LoVo (cell line): ENCODE data around the gene XCL2.
"Not testable (repeated sequence)": the region's sequence is repeated elsewhere in the genome, so short reads cannot be mapped to it uniquely, and the experiment has no call there.

Experiments
- DNase-seq: peaks from one replicate; pipeline ENCODE4 v3.0.0-alpha.2; 2016; ENCODE audit warnings: low spot score

Gene XCL2

DNA sequence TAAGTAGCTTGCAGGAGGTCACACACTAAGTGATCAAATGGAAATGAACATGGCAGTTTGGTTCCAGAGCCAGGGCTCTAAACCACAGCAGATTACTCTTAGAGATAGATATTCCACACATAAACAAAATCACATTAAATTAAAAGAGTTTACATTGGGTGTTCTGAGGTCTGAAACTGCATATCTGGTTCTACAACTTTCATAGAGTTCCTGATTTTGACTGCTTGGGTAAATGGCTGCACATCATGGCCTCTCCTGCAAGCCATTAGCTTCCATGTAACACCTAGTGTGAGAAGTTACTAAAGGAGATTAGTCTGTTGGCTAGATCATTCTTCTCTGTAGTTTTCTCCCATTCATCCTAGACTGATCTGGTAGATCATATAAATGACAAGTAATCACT, 12.8 kb upstream of the XCL2 start:
- no peak for DNase-seq

DNA sequence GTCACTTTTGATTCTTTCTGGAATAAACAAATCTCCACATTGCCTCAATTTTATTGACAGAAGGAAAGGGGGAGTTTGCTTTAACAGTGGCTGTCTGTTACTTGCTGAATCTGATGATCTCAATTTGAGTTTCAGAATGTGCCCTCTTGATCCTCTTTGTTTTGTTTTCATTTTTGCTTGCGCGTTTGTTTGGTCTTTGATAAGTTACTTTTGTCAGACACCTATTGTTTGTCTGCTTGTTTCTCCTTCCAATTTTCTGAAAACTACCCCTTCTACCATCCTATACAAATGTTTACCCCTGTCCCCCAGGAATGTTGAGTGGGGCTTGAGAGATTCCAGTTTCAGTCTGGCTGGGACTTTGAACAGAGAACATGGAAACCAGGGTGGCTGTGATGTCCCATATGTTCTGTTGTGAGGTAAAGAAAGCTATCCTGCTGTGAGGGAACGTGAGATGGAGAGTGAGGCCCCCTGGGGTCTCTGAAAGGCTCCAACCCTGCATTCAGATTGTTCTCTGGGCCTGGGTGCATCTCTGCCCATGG, 11.8 kb upstream of the XCL2 start:
- no peak for DNase-seq

GRCh38 chr1:168554603-168555483, 11.0 kb upstream of the XCL2 start:
- DNase-seq, result no peak

DNA sequence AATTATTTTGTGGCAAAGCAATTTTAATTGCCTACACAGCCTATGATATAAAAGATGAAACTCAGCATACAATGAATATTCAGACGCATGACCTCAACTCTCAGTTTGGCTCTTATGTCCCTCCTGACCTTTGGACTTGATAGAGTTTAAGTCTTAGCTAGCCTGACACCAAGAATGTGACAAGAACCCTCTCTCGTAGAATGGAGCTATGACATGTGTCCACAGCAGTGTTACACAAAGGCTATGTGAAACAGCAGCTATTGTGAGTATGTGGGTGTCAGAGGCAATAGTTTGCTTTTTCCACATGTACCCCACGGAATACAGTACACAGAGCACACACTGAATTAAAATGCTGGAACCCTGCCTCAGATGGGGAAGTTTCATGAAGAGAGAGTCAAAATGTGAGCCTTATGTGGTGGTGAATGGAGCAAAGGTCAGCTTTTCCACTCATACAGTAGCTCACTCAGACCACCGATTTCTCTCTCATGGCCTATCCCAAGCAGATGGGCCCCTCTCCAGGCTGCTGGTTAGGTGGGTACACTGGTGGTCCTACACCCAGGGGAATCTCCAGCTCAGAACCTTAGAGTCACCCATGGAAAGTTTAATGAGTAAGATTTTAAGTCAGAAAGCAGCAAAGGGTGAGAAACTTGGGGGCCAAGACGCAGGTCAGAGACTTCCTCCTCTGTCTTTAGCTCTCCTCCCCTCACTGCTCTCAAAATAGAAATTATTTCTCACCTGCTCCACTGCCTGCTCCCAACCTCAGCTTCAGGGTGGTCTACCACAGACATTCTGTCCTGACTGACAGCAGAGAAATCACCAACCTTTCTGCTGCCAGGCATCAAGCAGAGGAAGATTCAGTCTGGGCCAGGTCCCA, 10.1 kb upstream of the XCL2 start:
- DNase-seq, result no peak

GRCh38 chr1:168552961-168553360, 9.2 kb upstream of the XCL2 start:
- DNase-seq, result no peak

- DNase-seq, result no peak
Measured at GRCh38 chr1:168551688-168552087, 7.9 kb upstream of the XCL2 start.

GRCh38 chr1:168550971-168551370, 7.2 kb upstream of the XCL2 start:
- DNase-seq, result no peak

DNA sequence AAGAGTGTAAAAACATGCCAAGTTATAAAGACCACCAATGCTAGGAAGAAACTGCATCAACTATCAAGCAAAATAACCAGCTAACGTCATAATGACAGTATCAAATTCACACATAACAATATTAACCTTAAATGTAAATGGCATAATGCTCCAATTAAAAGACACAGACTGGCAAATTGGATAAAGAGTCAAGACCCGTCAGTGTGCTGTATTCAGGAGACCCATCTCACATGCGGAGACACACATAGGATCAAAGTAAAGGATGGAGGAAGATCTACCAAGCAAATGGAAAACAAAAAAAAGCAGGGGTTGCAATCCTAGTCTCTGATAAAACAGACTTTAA, 2.7 kb upstream of the XCL2 start:
- not testable (repeated sequence) for DNase-seq

DNA sequence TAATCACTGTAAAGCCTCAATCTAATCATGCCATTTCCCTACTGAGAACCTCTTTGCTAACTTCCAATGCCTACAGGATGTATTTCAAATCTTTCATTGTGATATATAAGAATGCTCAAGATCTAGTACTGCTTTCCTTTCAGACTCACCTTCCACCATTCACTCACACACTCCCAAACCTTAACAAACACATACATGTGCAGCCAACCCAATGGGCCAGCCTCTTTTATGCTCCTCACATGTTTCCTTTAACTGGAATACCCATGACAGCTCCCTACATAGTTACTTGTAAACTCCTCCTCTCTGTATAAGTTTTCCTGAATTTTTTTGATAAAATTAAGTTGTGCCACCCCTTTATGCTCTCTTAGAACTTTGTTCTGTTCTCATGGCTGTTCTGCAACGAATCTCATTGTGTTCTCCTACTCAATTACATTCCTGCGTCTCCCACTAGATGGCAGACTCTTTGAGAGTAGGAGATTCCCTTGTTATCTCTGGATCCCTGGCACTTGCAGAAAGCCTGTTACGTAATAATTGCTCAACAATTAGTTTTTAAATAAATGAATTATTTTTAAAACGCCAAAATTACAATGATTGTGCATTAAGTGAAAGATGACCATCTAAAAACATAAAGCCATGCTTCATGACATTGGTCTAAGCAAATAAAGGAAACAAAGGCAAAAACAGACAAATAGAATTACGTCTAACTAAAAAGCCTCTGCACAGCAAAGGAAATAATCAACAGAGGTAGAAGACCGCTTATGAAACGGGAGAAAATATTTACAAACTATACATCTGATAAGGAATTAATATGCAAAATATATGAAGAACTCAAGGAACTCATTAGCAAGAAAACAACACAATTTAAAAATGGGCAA, 2.1 kb upstream of the XCL2 start:
- not testable (repeated sequence) for DNase-seq

GRCh38 chr1:168542978-168543377, 819 bp downstream of the XCL2 start:
- DNase-seq, result not testable (repeated sequence)

DNA sequence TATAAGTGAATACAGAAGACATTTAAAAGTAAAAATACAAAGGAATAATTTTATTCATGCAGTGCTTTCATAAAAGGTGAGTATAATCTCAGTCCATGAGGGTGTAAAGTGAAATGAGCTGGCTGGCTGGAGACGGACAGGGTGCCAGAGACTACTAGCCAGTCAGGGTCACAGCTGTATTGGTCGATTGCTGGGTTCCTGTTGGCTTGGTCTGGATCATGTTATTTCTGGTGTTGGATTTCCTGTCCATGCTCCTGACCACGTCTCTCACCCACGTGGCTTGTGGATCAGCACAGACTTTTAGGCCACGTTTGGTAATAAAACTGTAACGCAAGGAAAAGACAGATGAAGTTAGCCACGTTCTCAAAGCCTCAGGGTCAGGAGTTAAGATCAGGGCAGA, 3.0 kb downstream of the XCL2 start:
- not testable (repeated sequence) for DNase-seq

DNA sequence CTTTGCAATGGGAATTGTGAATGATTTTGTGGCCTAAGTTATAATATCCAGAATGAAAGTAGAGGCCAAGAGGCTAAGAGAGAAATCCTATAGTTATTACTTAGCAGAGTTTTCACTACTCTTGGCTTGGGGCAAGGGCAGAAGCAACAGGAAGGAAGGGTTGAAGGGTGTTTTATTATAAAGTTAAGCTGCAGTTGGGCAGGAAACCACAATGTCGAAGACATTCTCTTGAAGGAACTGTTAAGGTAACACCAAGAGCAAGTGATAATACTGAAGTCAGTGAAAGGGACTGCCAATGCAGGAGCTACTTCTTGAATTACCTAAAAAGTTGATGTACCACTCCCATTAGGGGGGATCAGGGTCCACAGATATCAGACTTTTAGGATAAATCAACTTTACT, 8.3 kb downstream of the XCL2 start:
- DNase-seq, result no peak

- no peak for DNase-seq
Measured at GRCh38 chr1:168531615-168532345, 12.0 kb downstream of the XCL2 start.

DNA sequence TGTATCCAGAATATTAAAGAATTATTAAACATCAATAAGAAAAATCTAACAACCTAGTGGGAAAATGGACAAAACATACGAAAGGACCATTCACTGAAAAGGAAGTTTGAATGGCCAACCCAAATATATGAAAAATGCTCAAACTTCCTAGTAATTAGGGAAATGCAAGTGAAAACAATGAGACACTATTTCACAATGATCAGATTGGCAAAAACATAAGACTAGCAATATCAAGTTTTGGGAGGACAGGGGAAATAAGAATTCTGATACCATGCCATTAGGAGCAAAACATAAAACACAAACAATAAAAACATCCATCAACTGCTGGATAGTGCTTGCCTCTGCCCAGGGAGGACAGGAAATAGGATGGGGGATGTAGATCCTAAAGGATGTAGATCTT, 14.3 kb downstream of the XCL2 start:
- no peak for DNase-seq

DNA sequence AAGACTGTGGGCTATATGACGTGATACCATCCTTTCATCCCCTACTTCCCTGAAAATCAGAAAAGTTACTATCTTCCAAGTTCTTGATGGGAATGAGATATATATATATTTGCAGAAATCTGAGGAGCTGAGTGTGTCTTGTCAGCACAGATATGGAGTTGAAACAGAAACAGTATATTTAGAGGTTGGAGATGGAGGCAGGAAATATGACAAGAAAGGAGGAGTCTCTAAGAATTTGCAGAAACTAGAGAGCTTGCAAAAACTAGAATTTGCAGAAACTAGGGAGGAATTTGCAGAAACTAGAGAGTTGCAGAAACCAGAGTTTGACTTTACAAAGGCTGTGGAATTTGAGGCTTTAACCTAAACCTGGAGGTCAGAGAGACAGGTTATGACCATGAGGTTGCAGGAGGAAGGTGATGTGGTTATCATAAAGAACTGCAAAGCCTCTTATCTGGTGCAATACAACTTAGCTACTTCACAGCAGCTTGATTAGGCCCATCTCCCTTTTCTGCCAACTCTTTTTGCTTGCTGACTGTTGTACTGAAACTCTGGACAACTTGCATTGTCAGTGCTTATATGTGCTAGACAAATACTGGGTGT, 22.3 kb downstream of the XCL2 start:
- no peak for DNase-seq

DNA sequence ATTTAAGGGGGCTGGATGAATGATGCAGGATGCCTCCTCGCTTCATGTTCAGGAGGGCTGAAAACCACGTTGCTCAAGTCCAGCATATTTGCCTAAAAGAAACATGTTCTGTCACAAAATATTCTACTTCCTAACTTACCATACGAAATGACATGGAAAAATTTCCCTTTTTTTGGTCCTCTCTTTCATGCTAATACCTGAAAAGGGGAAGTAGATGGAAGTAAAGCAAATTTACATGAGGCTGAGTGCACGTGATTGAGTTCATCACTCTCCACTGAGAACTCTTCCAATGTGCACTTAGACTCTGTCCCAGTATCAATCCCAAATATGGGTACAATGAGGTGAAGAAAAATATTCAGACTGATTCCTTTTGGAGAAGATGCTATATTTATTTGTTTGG, 23.0 kb downstream of the XCL2 start:
- DNase-seq, result no peak

- no peak for DNase-seq
Measured at GRCh38 chr1:168520052-168520751, 23.6 kb downstream of the XCL2 start.

DNA sequence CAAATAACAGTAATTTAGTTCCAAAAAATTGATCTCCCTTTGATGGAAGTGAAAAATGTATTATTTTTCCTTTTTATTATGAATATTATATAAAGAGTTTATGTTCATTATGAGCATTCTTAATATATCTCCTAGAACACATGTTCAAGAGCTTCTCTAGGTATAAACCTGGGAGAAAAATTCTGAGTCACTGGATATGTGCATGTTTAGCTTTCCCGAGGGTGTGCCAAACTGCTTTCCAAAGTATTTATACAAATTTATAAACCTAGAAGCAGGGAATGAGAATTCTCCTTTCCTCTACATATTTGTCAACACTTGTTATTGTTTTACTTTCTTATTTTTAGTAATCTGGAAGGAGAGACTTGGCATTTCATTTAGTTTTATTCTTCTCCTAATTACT, 25.0 kb downstream of the XCL2 start:
- DNase-seq, result no peak

DNA sequence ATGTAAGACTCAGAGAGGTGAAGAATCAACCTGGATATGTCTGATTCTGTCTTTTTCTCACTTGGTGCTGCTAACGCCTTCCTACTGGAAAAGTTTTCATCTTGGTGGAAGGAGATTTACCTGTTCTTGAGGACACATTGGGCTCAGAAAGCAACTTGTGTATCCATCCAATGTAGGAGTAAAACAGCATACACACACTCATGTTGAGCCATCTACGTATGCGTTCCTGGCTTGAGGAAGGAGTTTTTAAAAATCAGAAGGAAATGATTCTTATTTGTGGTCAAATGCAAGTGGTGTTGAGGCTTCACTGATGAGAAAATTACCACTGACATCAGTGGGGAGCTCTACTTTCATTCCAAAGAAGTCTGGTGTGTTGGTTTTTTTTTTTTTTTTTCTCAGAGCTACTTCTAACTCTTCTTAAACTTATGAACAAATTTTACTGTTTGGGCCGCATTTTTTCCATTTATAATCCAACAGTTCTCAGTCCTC, 25.6 kb downstream of the XCL2 start:
- DNase-seq, result no peak

DNA sequence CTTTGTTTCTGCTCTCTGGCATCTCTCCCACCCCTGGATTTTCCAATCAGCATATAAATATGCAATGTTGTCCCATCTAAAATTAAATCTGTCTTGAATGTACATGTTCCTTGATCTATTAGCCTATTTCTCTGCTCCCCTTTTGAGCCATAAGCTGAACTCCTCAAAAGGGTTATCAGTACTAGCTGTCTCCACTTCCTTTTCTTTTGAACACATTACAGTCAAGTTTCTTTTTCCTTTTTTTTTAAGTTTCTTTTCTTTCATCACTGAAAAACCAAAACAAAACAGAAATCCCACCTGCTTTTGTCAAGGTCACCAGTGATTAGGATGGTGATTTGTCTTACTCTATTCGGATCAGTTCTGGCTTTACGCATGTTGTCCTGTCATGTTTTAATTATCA, 29.3 kb downstream of the XCL2 start:
- no peak for DNase-seq
